ENCODE results near the gene PDE7B. TPM values are rescaled to one million over a fixed set of nuclear protein-coding genes. Genes with fewer than 3 reads are reported as not detected.

PDE7B gene
- polyA plus RNA-seq, 1 donor (not counting 4 experiments of a cell fraction or from before 2014, with no cell fraction given), result 0.01 TPM

- H3K9me1 ChIP-seq (ENCODE audit: control insufficient read depth, extremely low read depth, insufficient read depth, low read length), result no peaks in the 10 kb centered on the region
- H3K4me1 ChIP-seq (ENCODE audit: control insufficient read depth, extremely low read depth, insufficient read depth, low read length), result no peaks in the 10 kb centered on the region
- no peaks in the 10 kb centered on the region for H3K9me3 ChIP-seq (ENCODE audit: control insufficient read depth, low read depth, low read length)
- no peaks in the 10 kb centered on the region for H3K27me3 ChIP-seq (ENCODE audit: control insufficient read depth, extremely low read depth, insufficient read depth, low read length)
- no peaks in the 10 kb centered on the region for H3K79me2 ChIP-seq (ENCODE audit: control insufficient read depth, insufficient read depth, low read length)
- FAIRE-seq (no peak), DNase-seq (ENCODE audit: low read depth, low spot score) (no peak)
- H3K4me2 ChIP-seq (ENCODE audit: control insufficient read depth, extremely low read depth, insufficient read depth, low read depth, low read length), result no peak overlapping the region
- no peak overlapping the region for H3K27ac ChIP-seq (ENCODE audit: control insufficient read depth, insufficient read depth, low read length)
- H4K20me1 ChIP-seq (ENCODE audit: control insufficient read depth, extremely low read depth, insufficient read depth, low read length), result no peaks in the 10 kb centered on the region
- H3K4me3 ChIP-seq (ENCODE audit: control insufficient read depth in 2 of 3, extremely low read depth in 1 of 3, insufficient read depth in 2 of 3, low read depth in 1 of 3, low read length in 3 of 3), result no peak overlapping the region
- no peak overlapping the region for H2AFZ ChIP-seq (ENCODE audit: control insufficient read depth, low read length)
- no peaks in the 10 kb centered on the region for H3K36me3 ChIP-seq (ENCODE audit: control insufficient read depth in 2 of 2, extremely low read depth in 1 of 2, insufficient read depth in 2 of 2, low read length in 2 of 2)
- TF ChIP-seq EZH2 (IDR thresholded peaks at IDR 0.05; ENCODE audit: low read length) (no peak), CTCF (optimal IDR thresholded peaks at IDR 0.05 in 1 of 3, IDR thresholded peaks at IDR 0.05 in 1 of 3, conservative IDR thresholded peaks at IDR 0.05 in 1 of 3; ENCODE audit: extremely low read depth in 1 of 3, insufficient read depth in 2 of 3, low read length in 3 of 3) (no peak)
- dilution Hi-C loops (cut with MboI; ENCODE audit: extremely low pct_ligation_motif_present, low sequenced_read_pairs), result no loop called here
- no peak overlapping the region for H3K9ac ChIP-seq (ENCODE audit: control insufficient read depth, extremely low read depth, insufficient read depth, low read length)
Observed at GRCh38 chr6:136134751-136135150, 283.2 kb downstream of the PDE7B start.

- Histone ChIP-seq H3K36me3 (ENCODE audit: control insufficient read depth in 2 of 2, extremely low read depth in 1 of 2, insufficient read depth in 2 of 2, low read length in 2 of 2) (no peaks in the 10 kb centered on the region), H3K4me1 (ENCODE audit: control insufficient read depth, extremely low read depth, insufficient read depth, low read length) (no peaks in the 10 kb centered on the region), H3K4me2 (ENCODE audit: control insufficient read depth, extremely low read depth, insufficient read depth, low read depth, low read length) (no peak overlapping the region), H3K27ac (ENCODE audit: control insufficient read depth, insufficient read depth, low read length) (no peak overlapping the region), H3K9ac (ENCODE audit: control insufficient read depth, extremely low read depth, insufficient read depth, low read length) (no peak overlapping the region), H4K20me1 (ENCODE audit: control insufficient read depth, extremely low read depth, insufficient read depth, low read length) (no peaks in the 10 kb centered on the region), H2AFZ (ENCODE audit: control insufficient read depth, low read length) (no peak overlapping the region), H3K79me2 (ENCODE audit: control insufficient read depth, insufficient read depth, low read length) (no peaks in the 10 kb centered on the region), H3K9me1 (ENCODE audit: control insufficient read depth, extremely low read depth, insufficient read depth, low read length) (no peaks in the 10 kb centered on the region), H3K9me3 (ENCODE audit: control insufficient read depth, low read depth, low read length) (no peaks in the 10 kb centered on the region), H3K27me3 (ENCODE audit: control insufficient read depth, extremely low read depth, insufficient read depth, low read length) (no peaks in the 10 kb centered on the region), H3K4me3 (ENCODE audit: control insufficient read depth in 2 of 3, extremely low read depth in 1 of 3, insufficient read depth in 2 of 3, low read depth in 1 of 3, low read length in 3 of 3) (no peak overlapping the region)
- TF ChIP-seq EZH2 (IDR thresholded peaks at IDR 0.05; ENCODE audit: low read length) (no peak), CTCF (optimal IDR thresholded peaks at IDR 0.05 in 1 of 3, IDR thresholded peaks at IDR 0.05 in 1 of 3, conservative IDR thresholded peaks at IDR 0.05 in 1 of 3; ENCODE audit: extremely low read depth in 1 of 3, insufficient read depth in 2 of 3, low read length in 3 of 3) (no peak)
- dilution Hi-C loops (cut with MboI; ENCODE audit: extremely low pct_ligation_motif_present, low sequenced_read_pairs), result no loop called here
- FAIRE-seq, result no peak
- DNase-seq (ENCODE audit: low read depth, low spot score), result no peak
Observed at GRCh38 chr6:136136274-136136673, 284.8 kb downstream of the PDE7B start.
